ENCODE measurements around the gene LRMDA. TPM values are rescaled to one million over a fixed set of nuclear protein-coding genes. Genes with fewer than 3 reads are reported as not detected.
A peak's percentile ranks its signal among the peaks of the same experiment; 100 is the strongest.

The LRMDA gene
- total RNA-seq, 1 donor from 2014 or later = 1.8 TPM

GRCh38 chr10:76071653-76072365, 640.4 kb downstream of the LRMDA start:
- no peak for ATAC-seq

- no peak for ATAC-seq
Observed at GRCh38 chr10:76072384-76072783, 641.0 kb downstream of the LRMDA start.

GRCh38 chr10:76073524-76073923, 642.1 kb downstream of the LRMDA start:
- ATAC-seq = no peak

DNA sequence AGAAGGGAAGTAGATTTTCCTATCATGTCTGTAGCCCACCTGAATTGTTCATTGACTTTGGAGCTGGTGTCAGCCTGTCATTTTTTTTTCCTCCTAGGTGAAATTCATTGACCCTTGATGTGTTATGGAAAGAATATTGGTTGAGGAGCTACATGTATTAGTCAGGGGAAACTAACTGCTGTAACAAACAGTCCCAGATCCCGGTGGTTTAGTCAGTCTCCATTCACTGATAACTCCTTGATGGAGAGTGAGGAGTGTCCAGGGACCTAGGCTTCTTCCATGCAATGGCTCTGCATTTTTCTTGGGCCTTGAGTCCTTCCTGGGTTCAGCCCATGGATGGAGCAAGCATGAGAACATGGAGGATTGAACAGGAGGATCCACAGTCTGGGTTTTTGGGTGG, 643.2 kb downstream of the LRMDA start:
- no peak for ATAC-seq

DNA sequence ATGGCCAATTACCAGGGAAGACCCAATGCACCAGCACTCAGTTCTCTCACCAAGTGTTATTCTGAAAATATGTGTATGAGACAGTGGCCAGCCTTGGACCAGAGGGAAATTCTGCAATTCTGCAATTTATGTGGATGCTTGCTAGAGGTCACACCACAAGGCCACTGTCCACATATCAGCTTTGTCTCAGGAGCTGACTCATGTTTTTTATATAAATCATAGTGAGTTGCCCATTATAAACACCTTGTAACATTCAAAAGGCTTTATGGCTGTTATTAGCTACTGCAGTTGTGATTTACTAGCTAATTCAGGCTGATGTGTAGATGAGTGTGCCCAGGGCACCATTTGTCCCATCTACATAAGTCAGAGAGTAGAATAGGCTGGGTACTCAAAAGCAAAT, 649.0 kb downstream of the LRMDA start:
- ATAC-seq = no peak

DNA sequence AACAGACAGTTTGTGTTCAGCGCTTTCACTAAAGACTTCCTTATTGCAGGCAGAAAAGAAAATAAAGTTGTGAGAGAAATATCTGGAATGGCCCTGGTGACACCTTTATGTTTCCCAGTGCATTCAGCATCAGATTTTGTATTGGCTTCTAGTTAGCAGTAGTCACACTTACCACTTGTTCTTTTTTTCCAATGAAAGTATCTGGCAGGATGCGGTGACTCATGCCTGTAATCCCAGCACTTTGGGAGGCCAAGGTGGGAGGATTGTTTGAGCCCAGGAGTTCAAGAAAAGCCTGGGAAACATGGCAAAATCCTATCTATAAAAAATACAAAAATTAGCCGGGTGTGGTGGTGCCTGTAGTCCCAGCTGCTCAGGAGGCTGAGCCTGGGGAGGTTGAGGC, 649.6 kb downstream of the LRMDA start:
- no peak for ATAC-seq

- peak; percentile 37 for ATAC-seq
Observed at GRCh38 chr10:76082232-76082631, 650.8 kb downstream of the LRMDA start.

- no peak for ATAC-seq
Observed at GRCh38 chr10:76082956-76083355, 651.5 kb downstream of the LRMDA start.

- ATAC-seq = no peak
Observed at GRCh38 chr10:76085002-76085816, 653.8 kb downstream of the LRMDA start.

- ATAC-seq = no peak
Observed at GRCh38 chr10:76085817-76086167, 654.4 kb downstream of the LRMDA start.

GRCh38 chr10:76086170-76086760, 654.8 kb downstream of the LRMDA start:
- ATAC-seq = no peak

- peak; percentile 78 for ATAC-seq
Observed at GRCh38 chr10:76086761-76087639, 655.6 kb downstream of the LRMDA start.

DNA sequence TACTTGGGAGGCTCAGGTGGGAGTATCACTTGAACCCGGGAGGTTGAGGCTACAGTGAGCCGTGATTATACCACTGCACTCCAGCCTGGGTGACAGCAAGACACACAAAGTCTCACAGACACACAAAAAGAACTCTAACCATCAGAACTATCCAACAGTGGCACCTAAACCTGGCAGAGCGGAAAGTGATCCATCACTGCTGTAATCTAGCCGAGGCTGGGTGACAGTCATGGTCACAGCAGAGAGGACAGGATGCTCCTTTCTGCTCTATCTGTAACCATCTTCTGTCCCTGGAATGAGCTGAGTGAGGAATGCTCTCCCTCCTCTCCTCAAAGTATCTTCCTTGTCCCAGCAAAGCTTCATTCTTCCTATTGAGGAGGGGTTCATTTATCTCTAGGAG, 656.6 kb downstream of the LRMDA start:
- no peak for ATAC-seq

GRCh38 chr10:76088980-76089379, 657.6 kb downstream of the LRMDA start:
- ATAC-seq = no peak

- ATAC-seq = no peak
Observed at GRCh38 chr10:76089556-76090180, 658.2 kb downstream of the LRMDA start.

DNA sequence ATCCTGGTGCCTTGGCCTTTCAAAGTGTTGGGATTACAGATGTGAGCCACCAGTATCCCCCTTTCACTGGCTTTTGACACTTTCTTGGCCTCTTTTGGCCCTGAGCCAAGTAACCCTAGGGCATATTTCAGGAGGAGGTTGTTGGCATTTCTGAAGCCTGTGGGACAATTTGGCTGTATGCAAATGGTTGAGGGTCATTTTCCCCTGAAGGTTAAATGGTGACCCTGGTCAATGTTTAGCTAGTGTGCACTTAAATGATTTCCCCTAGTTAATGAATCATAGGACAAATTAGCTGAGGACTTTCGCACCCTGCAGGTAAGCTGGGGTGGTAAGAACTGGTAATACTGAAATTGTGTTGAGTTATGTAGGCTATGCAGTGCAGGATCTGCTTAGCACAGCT, 660.5 kb downstream of the LRMDA start:
- no peak for ATAC-seq

- no peak for ATAC-seq
Observed at GRCh38 chr10:76106611-76107010, 675.2 kb downstream of the LRMDA start.

- ATAC-seq = no peak
Observed at GRCh38 chr10:76108563-76109359, 677.3 kb downstream of the LRMDA start.

DNA sequence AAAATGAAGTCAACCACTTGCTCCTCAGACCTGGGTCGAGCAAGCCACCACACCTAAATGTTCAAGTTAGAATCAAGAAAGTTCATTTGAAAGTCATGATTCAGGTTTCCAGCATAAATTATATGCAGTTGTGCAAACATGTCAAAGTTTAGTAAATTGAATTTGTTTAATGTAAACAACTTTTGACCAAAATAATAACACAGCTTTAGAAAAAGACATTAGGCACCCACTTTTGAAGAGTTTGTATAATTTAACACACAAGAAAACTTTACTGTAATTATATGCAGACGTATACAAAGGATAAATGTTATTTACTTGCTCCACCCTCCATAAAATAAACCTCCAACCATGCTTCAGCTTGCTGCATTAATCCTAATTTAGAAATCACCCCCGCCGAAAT, 680.0 kb downstream of the LRMDA start:
- ATAC-seq = no peak

DNA sequence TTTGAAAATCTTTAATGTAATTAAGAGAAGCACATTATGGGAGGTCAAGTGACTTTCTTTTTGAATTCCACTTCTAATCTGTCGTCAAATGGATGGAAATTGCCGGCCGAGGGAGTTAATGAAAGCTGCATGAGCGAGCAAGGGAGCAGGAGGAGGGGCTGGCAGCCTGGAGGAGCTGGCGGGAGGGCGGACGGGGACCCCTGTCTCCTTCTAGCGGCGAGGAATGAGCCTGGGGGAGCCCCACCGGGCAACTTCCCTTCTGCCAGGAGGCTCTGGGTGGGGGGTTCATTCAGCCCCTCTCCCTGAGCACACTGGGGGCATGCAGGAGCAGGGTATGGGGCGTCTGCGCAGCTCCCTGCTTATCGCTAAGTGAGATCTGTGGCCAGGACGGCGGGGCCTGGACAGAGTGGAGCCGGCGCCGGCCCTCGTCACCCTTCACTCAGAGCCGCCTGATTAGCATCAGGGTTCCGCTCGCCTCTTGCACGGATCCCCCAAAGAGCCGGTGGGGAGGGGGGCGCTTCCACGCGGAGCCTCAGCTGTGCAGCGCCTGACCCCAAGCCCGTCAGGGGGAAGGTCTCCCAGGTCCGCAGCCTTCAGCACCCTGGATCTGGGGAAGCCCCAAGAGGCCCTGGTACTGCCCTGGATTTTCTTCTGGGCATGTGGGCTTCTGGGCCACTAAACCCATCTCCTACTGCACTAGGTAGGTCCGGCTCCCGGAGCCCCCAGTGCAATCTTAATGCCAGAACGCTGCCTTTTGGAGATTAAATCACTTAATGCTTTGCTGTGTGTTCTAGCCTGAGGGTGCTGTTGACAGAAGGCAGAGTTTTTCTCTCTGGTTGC, 680.8 kb downstream of the LRMDA start:
- ATAC-seq = no peak

- no peak for ATAC-seq
Observed at GRCh38 chr10:76112826-76113150, 681.4 kb downstream of the LRMDA start.

Data from esophagus mucosa (tissue), 1 donor.